Hepatocyte (in vitro differentiated cells): Measurements from ENCODE around the gene C1orf141.

Experiments
- CTCF ChIP-seq: fragments of 200-600 bp; sonication (generic); IDR thresholded peaks from 2 replicates; pipeline ENCODE4 v1.5.1; 2016; ENCODE audit warnings: antibody characterized with exemption, mild to moderate bottlenecking; ENCODE audit not compliant: poor library complexity
- EZH2 ChIP-seq: fragments of 200-600 bp; sonication (generic); IDR thresholded peaks from 2 replicates; pipeline ENCODE4 v1.6.1; 2016; ENCODE audit warnings: antibody characterized with exemption, mild to moderate bottlenecking, borderline replicate concordance

DNA sequence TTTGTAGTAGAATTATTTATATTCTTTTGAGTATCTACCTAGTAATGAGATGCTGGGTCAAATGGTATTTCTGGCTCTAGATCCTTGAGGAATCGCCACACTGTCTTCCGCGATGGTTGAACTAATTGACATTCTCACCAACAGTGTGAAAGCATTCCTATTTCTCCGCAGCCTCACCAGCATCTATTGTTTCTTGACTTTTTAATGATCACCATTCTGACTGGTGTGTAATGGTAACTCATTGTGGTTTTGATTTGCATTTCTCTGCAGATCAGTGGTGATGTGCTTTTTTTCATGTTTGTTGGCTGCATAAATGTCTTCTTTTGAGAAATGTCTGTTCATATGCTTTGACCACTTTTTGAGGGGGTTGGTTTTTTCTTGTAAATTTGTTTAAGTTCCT lies 16.2 kb upstream of the C1orf141 start:
- no peak for TF ChIP-seq CTCF
- no peak for TF ChIP-seq EZH2
